GM19351 (cell line): Measurements from ENCODE around the gene NTMT2.
"Not testable (repeated sequence)": the region's sequence is repeated elsewhere in the genome, so short reads cannot be mapped to it uniquely, and the experiment has no call there.

Experiments used
- ATAC-seq: cut with Tn5 transposase; IDR thresholded peaks from one replicate; pipeline ENCODE4 v1.9.1; 2021; ENCODE audit warnings: mild to moderate bottlenecking, moderate library complexity; ENCODE audit not compliant: unreplicated experiment

Gene NTMT2

DNA sequence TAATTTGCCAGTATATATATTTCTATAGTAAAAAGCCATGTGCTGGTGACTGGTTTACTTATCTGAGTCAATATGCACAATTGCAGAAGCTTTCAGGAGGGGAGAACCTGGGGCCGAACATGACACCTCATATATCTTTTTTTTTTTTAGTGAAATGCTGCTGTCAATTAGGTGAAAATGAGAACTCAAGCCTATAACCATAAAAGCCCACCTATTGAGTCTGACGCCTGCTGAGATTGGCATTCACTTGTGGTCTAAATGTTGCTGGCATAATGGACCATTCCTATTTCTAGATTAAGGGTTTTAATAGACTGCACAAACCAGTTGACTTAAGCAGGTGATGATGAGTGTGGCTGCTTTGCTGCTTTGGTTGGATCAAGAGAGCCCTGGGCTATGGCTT, 10.8 kb downstream of the NTMT2 start:
- no peak for ATAC-seq

DNA sequence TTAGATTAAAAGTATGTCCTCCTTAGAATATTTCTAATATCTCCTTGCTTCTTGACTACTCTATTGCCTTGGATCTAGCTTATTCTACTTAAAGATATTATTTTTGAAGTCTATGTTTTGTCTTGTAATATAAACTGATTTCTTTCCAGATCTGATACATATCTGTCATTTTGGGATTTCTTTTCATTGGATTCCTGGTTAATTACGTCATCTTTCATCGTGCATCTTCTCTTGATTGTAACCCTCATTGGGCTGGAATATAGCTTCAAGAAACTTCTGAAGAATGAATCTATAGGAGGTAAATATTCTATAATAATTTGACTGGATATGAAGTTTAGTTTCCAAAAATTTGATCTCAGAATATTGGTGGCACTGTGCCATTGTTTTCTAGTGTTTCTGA, 12.1 kb downstream of the NTMT2 start:
- no peak for ATAC-seq

DNA sequence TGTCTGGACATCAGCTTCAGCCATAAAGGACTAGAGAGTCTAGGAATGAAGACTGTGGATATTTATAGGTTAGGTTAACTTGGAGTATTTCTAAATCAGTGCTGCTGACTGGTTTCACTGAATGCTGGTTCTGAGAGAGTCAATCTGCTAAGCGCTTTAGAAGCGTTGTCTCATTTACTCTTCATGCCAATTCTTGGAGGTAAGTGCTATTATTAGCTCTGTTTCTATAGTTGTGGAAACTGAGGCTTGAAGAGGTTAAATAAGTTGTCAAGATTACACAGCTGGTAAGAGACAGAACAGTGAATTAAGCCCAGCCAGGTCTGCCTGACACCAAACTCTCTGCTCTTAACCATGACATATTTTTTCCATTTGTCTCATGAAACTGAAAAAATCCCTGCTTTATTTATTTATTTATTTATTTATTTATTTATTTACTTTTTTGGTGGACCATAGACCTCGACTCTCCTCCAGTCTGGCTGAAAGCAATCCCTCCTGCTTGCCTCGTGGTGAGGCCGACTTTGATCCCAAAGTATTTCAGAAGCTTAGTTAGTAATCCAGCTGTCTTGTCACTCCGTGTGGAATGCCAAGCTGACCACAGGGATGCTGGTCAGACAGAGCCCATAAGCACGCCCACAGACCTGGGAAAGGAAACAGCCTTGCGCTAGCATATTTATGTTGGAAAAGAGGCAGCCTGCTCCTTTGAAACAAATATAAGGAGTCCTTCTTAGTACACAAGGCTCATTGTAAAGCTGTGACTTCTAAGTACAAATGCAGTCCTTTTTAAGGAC, 16.9 kb downstream of the NTMT2 start:
- no peak for ATAC-seq

DNA sequence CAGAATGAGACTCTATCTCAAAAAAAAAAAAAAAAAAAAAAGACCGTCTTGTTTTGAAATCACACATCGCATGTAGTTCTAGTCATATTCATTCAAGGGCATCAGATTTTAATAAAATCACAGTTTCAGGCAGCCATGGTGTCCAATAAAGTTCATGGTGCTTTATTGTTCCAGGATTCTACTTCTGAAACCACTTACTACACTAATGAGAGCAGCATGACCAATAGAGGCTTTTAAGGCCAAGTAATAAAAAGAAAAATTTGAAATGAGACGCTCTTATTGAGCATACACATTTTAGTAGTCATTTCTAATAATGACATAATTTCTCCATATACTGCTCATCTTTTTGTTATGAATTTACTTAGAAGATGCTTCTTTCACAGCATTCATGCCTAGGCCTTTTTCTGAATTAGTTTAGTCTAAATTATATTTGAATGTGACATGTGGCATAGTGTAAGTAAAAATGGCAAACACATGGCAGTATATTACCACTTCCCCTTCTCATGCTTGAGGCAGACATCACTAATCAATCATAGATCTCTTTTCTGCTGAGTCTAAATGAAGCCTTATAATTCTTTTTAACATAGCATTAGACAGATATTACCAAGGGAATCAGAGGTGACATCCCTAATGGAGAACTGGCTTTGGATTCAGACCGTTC, 18.5 kb downstream of the NTMT2 start:
- ATAC-seq = no peak

DNA sequence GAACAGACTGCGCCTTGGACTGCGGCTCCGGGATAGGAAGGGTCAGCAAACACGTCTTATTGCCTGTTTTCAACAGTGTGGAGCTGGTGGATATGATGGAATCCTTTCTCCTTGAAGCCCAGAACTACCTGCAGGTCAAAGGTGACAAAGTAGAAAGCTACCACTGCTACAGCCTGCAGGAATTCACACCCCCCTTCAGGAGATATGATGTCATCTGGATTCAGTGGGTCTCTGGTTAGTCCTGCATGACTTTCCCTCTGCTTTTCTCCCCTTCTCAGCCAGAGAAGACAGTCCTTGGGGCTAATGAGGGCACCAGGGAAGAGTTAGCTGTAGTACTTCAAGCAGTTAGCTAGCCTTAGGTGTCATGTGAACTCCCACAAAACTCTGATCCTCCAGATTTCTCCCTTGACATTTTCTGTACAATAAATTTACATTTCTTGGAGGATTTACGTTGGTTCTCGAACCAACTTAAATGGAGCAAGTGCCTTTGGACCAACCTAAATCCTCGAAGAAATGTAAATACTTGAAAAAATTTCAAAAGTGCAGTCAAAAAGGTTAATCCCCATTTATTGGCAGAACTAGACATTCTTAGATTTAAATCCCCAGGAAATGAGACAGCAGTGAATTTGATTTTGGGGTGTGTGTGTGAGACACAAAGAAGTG, 20.9 kb downstream of the NTMT2 start:
- ATAC-seq = no peak

DNA sequence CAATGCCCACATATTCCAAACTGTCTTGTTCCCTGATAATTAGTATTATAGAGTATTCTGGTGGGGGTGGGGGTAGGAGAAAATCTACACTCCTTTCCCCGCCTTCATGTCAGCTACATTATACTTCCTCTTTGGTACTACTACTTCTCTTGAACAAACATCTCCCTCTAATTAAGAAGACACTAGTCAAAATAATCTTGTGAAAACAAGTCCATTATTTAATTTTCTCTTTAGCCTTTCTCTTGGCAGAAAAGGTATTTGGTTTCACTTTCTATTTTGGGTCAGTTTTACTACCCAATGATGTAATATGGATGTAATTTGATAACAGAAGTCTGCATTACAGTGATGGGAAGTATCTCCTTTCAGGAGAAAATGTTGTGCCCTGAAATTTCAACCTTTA, 22.5 kb downstream of the NTMT2 start:
- ATAC-seq = no peak

DNA sequence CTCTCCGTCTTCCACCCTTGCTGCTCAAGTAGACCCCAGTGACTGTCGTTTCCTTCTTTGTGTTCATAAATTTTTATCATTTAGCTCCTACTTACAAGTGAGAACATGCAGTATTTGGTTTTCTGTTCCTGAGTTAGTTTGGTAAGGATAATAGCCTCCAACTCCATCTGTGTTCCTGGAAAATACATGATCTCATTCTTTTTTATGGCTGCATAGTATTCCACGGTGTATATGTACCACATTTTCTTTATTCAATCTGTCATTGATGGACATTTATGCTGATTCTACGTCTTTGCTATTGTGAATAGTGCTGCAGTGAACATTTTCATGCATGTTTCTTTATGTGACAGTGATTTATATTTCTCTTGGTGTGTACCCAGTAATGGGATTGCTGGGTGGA, 24.8 kb downstream of the NTMT2 start:
- not testable (repeated sequence) for ATAC-seq

DNA sequence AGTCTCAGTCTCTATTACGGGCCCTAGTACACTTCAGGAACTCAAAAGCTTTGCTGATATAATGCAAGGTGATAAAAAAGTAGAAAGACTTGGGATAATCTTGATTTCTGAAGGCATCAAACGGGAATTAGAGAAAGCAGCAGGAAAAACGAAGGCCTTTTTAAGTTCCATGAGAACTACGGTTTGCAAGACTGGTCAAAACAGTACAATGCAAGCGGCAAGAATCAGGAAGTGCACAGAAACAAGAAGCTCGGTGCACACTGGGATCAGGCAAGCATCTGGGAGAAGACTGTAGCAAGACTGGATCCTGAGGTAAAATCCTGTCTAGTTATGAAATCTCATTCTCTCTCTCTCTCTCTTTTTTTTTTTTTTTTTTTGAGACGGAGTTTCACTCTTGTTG, 28.6 kb downstream of the NTMT2 start:
- no peak for ATAC-seq

DNA sequence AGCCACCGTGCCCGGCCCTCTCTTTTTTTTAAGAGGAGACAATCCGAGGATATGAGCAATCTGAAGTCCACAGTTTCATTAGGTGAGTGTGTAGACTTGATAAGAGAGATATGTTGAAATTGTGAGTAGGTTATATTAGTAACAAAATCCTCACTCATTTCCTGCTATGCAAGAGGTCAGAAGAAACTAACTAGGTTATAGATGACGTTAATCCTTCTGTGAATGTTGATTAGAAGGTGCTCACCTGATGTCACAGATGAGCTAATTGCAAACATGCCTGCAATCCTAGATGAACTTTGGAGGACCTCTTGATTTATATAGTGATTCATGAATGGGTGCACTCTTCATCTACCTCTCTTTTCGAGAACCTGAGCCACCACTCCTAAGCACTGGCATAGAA, 29.3 kb downstream of the NTMT2 start:
- ATAC-seq = no peak

DNA sequence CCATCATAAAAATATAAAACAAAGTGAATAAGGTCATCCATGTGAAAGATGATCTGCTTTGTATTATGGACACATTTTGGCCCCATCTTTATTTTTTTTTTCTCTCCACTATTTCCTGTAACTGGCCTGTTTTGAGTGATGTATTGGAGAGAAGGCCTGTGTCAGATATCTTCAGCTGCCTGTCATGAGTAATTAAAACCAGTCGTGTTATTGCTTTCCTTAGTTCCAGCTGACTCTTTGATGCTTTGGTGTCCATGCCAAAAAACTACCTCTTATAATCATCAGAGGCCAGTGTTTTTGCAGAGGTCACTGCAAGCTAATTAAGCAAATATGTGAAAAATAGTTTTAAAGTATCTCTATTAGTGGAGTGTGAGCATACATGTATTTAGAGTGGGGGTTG, 29.7 kb downstream of the NTMT2 start:
- no peak for ATAC-seq

DNA sequence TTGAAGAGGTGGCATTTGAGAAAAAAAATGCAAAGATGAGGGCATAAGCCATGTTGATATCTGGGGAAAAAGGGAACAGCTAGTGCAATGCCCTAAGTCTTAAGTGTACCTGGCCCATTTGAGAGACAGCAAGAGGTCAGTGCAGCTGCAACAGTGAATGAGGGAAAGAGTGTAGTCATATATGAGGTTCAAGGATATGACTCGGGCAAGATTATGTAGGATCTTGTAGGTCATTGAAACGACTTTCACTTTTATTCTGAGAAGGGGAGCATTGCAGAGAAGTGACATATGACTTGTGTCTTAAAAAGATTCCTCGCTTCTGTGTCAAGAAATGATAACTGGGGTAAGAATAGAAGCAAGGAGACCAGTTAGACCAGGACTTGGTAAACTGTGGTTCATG, 31.0 kb downstream of the NTMT2 start:
- ATAC-seq = no peak

DNA sequence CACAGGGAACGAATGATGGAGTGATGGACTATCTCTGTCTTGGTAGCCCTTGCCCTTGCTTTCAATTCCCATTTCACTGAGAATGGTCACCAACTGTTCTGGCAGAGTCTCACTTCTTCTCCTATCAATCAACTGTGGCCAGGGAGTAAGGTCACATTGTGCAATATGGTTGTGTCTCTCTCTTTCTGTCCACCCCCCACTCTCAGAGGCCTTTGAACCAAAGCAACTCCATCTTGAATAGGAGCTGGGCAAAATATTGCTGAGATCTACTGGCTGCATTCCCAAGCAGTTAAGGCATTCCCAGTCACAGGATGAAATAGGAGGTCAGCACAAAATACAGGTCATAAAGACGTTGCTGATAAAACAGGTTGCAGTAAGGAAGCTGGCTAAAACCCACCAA, 36.7 kb downstream of the NTMT2 start:
- no peak for ATAC-seq

DNA sequence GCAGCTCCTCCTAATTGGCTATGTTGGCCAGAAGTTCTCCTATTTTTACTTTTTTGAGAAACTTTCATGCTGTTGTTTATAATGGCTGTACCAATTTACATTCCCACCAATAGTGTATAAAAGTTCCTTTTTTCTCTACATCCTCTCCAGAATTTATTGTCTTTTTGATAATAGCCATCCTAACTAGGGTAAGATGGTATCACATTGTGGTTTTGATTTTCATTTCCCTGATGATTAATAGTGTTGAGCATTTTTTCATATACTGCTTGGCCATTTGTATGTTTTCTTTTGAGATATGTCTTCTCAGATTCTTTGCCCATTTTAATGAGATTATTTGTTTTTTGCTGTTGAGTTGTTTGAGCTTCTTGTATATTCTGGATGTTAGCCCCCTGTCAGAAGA, 46.8 kb downstream of the NTMT2 start:
- no peak for ATAC-seq

DNA sequence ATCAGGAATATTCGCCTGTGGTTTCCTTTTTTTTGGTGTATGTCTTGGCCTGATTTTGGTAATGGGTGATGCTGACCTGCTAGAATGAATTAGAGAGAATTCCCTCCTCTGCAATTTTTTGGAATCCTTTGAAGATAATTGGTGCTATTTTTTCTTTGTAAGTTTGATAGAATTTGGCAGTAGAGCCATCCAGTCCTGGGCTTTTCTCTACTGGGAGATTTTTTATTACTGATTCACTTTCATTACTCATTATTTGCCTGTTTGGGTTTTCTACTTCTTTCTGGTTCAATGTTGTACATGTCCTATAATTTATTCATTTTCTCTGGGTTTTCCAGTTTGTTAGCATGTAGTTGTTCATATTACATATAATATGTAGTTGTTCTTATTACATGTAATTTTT, 48.7 kb downstream of the NTMT2 start:
- ATAC-seq = no peak

DNA sequence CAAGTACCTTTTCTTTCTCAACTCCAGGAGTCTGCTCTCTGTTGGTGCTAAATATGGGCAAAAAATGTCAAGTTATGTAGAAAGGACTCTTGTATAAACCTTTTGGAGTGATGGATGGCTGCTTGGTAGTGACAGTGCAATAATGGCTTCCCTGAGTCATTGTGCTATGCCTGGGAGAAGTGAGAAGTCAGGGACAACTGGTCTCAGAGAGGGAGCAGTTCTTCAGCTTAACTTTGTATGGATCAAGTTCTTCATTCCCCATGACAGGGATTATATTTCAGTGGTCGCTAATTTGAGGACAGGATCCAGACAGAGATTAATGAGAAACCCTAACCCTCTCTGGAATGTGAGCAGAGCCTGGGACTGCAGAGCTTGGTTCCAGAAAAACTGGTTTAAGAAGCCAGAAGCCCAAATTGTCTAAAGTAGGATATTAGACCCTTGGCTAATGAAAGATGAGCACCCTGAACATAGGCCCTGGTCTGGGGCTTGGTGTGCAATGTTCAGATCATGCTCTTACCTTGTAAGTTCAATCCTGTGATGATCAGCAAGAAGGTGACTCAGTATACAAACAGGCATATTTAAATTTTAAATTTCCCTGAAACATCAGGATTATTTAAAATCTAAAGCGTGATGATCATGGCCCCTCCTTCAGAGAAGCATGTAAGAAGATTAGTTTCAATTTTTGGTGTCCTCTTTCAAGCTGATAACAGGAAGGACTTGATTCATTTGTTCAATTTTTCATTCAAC, 50.9 kb downstream of the NTMT2 start:
- no peak for ATAC-seq

DNA sequence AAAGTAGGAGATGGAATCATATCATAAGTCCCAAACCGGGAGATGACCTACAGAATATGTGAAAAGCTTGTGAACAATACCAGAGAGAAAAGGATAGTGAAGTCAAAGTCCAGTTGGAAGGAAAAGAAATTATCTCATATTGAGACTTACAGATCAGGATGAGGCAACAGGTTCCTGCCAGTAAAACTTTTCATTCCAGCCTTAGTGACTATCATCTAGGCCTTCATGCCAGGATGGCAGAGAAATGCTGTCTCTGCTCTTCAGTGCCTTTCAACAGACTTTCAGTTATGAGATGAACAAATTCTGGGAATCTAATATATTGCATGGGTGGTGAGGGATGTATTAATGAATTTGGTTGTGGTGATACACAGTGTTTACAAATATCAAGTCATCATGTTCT, 52.3 kb downstream of the NTMT2 start:
- no peak for ATAC-seq

DNA sequence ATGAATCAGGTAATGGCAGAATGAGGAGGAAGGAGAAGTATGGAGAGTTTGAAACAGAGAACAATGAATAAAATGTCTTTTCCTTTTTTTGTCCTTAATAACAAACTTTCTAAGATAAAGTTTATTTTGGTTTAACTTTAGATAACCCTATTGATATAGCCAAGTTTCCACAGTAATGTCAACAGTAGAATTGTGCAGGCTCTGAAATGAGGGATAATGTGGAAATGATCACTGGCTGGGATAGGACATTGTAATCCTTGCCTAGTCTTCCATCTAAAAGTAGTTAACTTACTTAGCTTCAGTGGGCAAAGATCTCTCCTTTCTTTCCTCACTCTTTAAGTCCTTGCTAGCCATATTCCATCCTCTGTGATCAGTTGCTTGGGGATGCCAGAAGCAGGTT, 52.8 kb downstream of the NTMT2 start:
- no peak for ATAC-seq

DNA sequence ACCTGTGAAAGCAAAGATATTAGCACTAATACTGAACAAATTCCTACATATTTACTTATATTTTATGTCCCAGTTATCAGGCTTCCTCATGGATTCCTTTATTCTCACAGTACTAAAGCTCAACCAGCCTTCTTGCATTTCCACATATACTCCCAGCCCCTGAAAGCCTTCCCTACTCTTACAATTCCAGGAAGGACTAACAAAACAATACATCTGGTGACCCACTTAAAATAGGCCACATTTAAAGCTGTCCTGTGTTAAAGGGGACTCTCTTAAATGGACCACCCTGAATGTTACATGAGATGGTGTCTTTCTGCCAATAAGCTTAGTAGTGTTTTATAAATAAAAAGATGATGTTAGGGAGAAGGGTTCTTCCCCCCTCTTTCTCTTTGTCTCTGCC, 54.4 kb downstream of the NTMT2 start:
- no peak for ATAC-seq

DNA sequence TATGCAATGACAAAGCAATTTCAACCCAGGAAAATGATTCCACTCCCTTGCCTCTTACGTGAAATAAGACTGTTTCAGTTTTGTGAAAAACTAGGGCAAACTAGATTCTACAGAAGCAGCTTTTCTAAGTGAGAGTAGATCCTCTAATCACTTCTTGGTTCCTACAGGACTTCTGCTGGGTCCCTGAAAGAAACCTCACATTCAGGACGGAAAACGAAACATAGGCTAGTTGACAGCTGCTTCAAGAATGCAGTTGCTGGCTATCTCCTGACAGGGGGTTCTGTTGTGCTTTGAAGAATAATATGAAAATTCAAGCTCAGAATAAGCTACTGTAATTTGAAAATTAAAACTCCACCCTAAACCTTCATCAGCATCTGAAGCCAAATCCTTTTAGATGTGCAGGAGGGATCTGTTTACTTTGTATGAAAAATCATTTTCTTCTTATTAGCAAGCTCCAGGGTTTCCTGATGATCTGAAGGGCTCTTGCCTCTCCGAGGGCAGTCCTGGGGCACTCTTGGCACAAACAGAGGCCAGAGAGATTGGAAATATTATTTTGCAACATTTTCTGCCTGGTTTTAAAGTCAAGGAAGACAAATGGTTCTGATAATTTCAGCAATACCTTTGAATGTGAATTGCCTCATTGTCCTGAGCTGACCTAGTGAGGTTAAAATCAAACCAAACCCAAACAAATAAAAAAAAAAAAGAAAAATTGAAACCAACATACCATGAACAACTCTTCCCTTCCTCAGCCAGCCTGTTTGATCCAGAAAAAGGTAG, 55.0 kb downstream of the NTMT2 start:
- ATAC-seq = no peak

DNA sequence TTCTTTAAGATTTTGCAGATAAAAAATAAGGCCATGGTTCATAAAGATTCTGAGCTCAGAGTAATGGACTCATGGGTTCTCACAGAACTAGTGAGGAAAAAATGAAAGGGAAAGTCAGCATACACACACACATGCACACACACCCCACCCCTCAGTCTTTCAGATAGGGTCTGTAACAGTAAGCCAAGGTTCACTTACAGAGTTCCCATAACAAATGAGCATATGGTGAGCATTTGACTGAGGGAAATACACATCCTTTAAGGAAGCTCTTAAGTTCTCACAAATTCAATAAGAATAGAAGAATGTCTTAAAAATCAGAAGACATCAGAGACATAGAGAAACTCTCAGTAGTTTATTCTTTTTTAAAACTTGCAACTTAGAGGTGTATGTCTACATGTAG, 57.9 kb downstream of the NTMT2 start:
- ATAC-seq = no peak

DNA sequence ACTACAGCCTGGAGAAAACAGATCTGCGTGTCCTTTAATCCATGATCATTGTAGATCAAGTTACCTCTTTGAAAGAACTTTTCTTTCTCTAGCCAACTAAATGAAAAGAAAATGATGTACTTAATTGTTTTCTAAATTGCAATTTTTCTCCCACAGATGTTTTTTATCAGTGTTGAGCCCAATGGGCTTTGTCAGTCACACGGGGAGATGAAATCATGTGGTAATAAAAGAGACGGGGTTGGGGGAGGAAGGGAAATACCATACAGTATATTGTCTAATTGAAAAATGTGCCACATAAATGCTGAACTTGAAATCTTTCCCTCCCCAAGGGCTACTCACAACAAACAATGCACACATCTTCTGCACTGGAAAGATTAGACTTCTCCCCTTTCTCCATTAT, 58.4 kb downstream of the NTMT2 start:
- no peak for ATAC-seq
